Measurements from ENCODE around the gene PER2. TPM values are rescaled to one million over a fixed set of nuclear protein-coding genes. Genes with fewer than 3 reads are reported as not detected.

The PER2 gene
- total and polyA plus RNA-seq, 2 of the 13 experiments (the other 11 are each of a cell fraction or from before 2014, with no cell fraction given): 5.1 to 9.4 TPM

DNA sequence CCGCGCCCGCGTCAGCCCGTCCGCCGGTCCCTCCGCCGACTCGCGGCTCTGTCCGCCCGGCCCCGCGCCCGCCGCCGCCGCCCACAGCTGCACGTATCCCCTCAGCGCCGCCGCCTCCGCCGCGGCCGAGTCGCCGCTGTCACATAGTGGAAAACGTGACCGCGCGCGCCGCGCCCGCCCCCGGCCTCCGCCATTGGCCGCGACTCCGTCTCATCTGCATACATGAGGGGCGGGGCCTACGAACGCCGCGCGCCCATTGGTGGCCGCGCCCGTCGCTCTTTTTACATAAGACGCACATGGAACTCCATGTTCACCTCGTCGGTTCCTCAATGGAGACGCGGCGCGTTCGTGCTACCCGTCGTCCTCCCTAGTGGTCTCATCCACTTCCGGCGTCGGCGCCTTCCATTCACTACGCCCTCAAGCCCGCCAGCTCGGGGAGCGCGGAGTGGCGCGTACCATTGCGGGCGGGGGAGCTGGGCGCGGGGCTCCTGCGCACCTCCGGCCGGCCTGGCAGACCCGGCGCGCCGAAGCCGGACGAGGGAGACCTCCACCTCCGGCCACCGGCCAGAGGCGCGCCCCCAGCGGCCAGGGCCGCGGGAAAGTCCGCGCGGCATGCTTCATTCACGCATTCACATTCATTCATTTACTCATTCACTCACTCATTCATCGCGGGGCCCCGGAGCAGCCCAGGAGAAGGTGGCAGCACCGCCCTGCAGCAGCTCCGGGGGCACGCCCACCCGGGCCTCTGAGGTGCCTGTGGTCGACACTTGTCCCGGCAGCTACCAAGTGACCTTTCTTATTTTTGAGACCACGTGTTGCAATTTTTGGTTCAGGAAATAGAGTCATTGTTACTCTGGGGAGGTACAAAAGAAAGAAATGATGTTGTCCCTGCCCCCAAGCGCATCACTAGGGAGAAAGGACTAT is 502 bp upstream of the PER2 start (continued):
- TF ChIP-seq MIXL1 (CRISPR knock-in tag; IDR thresholded peaks at IDR 0.05) (no peak), ZC3H13 (CRISPR knock-in tag; IDR thresholded peaks at IDR 0.05) (no peak), ZNF335 (CRISPR knock-in tag; IDR thresholded peaks at IDR 0.05) (peak; percentile 78), HMGA1 (CRISPR knock-in tag; conservative IDR thresholded peaks at IDR 0.05) (no peak), ZBED4 (CRISPR knock-in tag; IDR thresholded peaks at IDR 0.05; ENCODE audit: borderline replicate concordance) (peak; percentile 81; the same call in 1 of the 2 replicates), ZNF580 (CRISPR knock-in tag; IDR thresholded peaks at IDR 0.05; ENCODE audit: borderline replicate concordance, low read depth) (peak; percentile 64; the same call in 1 of the 2 replicates), RNF2 (conservative IDR thresholded peaks at IDR 0.05; ENCODE audit: low read depth) (peak; percentile 95), TEAD3 (CRISPR knock-in tag; optimal IDR thresholded peaks at IDR 0.05; ENCODE audit: borderline replicate concordance) (peak; percentile 83), ZBTB7B (CRISPR knock-in tag; IDR thresholded peaks at IDR 0.05) (peak; percentile 78), PAXIP1 (CRISPR knock-in tag; conservative IDR thresholded peaks at IDR 0.05) (peak; percentile 42; the same call in 1 of the 2 replicates), ZNF33A (CRISPR knock-in tag; IDR thresholded peaks at IDR 0.05; ENCODE audit: borderline replicate concordance) (no peak), ZNF605 (CRISPR knock-in tag; IDR thresholded peaks at IDR 0.05) (peak; percentile 66; the same call in 1 of the 2 replicates), ZNF704 (CRISPR knock-in tag; IDR thresholded peaks at IDR 0.05; ENCODE audit: borderline replicate concordance) (no peak)
- TF ChIP-seq, protein P1, sequence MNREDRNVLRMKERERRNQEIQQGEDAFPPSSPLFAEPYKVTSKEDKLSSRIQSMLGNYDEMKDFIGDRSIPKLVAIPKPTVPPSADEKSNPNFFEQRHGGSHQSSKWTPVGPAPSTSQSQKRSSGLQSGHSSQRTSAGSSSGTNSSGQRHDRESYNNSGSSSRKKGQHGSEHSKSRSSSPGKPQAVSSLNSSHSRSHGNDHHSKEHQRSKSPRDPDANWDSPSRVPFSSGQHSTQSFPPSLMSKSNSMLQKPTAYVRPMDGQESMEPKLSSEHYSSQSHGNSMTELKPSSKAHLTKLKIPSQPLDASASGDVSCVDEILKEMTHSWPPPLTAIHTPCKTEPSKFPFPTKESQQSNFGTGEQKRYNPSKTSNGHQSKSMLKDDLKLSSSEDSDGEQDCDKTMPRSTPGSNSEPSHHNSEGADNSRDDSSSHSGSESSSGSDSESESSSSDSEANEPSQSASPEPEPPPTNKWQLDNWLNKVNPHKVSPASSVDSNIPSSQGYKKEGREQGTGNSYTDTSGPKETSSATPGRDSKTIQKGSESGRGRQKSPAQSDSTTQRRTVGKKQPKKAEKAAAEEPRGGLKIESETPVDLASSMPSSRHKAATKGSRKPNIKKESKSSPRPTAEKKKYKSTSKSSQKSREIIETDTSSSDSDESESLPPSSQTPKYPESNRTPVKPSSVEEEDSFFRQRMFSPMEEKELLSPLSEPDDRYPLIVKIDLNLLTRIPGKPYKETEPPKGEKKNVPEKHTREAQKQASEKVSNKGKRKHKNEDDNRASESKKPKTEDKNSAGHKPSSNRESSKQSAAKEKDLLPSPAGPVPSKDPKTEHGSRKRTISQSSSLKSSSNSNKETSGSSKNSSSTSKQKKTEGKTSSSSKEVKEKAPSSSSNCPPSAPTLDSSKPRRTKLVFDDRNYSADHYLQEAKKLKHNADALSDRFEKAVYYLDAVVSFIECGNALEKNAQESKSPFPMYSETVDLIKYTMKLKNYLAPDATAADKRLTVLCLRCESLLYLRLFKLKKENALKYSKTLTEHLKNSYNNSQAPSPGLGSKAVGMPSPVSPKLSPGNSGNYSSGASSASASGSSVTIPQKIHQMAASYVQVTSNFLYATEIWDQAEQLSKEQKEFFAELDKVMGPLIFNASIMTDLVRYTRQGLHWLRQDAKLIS (CRISPR knock-in tag; IDR thresholded peaks at IDR 0.05): no peak
